Glutamatergic neuron (in vitro differentiated cells): ENCODE results near the gene RAD23B. TPM values are rescaled to one million over a fixed set of nuclear protein-coding genes. Genes with fewer than 3 reads are reported as not detected.
A peak's percentile ranks its signal among the peaks of the same experiment; 100 is the strongest.

Source experiments
- DNase-seq: peaks from one replicate; pipeline ENCODE4 v3.0.0; 2022
- H3K27ac Mint-ChIP-seq: one replicate; pipeline ENCODE4 v1.8.0; 2020; ENCODE audit warnings: mild to moderate bottlenecking, mixed read lengths, inconsistent platforms; ENCODE audit not compliant: unreplicated experiment
- H3K27me3 Mint-ChIP-seq: one replicate; pipeline ENCODE4 v1.8.0; 2020; ENCODE audit warnings: mild to moderate bottlenecking, moderate library complexity, mixed read lengths, inconsistent platforms; ENCODE audit not compliant: unreplicated experiment
- H3K36me3 Mint-ChIP-seq: one replicate; pipeline ENCODE4 v1.8.0; 2020; ENCODE audit warnings: mild to moderate bottlenecking, mixed read lengths, inconsistent platforms; ENCODE audit not compliant: unreplicated experiment
- H3K4me1 Mint-ChIP-seq: one replicate; pipeline ENCODE4 v1.8.0; 2020; ENCODE audit warnings: mild to moderate bottlenecking, low read depth, mixed read lengths, inconsistent platforms; ENCODE audit not compliant: unreplicated experiment
- H3K4me3 Mint-ChIP-seq: one replicate; pipeline ENCODE4 v1.8.0; 2020; ENCODE audit warnings: mild to moderate bottlenecking, mixed read lengths, inconsistent platforms; ENCODE audit not compliant: unreplicated experiment
- H3K9me3 Mint-ChIP-seq: one replicate; pipeline ENCODE4 v1.8.0; 2020; ENCODE audit warnings: mild to moderate bottlenecking, moderate library complexity, mixed read lengths, inconsistent platforms; ENCODE audit not compliant: unreplicated experiment
- total RNA-seq: library from RNA; stranded (reverse); fragmentation: NEBNext Ultra II Directional; extraction: Animal tissue kit (Norgen Biotek cat#: 25700); gene quantifications from one replicate; pipeline ENCODE4 v1.2.1, GENCODE V29; 2021; ENCODE audit not compliant: unreplicated experiment
- TF ChIP-seq, protein P1 (sequence below): fragments of 200-600 bp; sonication (generic); IDR thresholded peaks from one replicate; pipeline ENCODE4 v1.5.0; 2021; ENCODE audit not compliant: partially characterized antibody, unreplicated experiment

RAD23B gene
- total RNA-seq, 1 donor from 2014 or later = 145 TPM

DNA sequence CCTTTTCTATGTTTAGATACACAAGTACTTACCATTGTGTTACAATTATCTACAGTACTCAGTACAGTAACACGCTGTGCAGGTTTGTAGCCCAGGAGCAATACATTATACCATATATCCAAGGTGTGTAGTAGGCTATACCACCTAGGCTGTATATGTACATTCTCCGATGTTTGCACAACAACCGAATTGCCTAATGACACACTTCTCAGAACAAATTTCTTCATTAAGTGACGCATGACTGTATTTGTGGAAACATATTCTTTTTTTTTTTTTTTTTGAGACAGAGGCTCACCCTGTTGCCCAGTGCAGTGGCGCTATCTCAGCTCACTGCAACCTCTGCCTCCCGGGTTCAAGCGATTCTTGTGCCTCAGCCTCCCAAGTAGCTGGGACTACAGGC, 4.0 kb upstream of the RAD23B start:
- Mint-ChIP-seq H3K4me3 (no peak overlapping the region), H3K36me3 (no peaks in the 10 kb centered on the region), H3K9me3 (peaks cover 11% of the 10 kb centered on the region), H3K4me1 (peaks cover 2% of the 10 kb centered on the region), H3K27me3 (peaks cover 15% of the 10 kb centered on the region), H3K27ac (no peak overlapping the region)
- TF ChIP-seq, protein P1, sequence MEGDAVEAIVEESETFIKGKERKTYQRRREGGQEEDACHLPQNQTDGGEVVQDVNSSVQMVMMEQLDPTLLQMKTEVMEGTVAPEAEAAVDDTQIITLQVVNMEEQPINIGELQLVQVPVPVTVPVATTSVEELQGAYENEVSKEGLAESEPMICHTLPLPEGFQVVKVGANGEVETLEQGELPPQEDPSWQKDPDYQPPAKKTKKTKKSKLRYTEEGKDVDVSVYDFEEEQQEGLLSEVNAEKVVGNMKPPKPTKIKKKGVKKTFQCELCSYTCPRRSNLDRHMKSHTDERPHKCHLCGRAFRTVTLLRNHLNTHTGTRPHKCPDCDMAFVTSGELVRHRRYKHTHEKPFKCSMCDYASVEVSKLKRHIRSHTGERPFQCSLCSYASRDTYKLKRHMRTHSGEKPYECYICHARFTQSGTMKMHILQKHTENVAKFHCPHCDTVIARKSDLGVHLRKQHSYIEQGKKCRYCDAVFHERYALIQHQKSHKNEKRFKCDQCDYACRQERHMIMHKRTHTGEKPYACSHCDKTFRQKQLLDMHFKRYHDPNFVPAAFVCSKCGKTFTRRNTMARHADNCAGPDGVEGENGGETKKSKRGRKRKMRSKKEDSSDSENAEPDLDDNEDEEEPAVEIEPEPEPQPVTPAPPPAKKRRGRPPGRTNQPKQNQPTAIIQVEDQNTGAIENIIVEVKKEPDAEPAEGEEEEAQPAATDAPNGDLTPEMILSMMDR = no peak
- no peak for DNase-seq

DNA sequence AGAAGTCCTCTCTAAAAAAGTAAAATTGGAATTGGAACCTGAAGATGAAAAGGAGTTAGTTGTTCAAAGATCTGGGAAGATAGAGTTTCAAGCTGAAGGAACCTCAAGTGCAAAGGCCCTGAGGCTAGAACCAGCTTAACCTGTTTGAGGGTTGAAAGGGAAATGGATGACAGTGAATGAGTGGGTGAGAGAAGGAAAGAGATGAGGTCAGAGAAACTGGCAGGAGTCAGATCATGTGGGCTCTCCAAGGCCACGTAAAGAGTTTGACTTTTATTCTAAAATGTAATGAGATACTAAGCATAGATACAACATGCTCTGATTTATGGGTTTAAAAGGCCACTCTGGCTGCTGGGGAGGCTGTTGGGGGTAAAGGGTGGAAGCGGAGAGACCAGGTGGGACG, 2.5 kb upstream of the RAD23B start:
- TF ChIP-seq, protein P1 = no peak
- Mint-ChIP-seq H3K4me3 (no peak overlapping the region), H3K27me3 (peaks cover 17% of the 10 kb centered on the region), H3K9me3 (peaks cover 15% of the 10 kb centered on the region), H3K4me1 (peaks cover 2% of the 10 kb centered on the region), H3K36me3 (no peaks in the 10 kb centered on the region), H3K27ac (peak overlapping the region; percentile 22)
- no peak for DNase-seq

DNA sequence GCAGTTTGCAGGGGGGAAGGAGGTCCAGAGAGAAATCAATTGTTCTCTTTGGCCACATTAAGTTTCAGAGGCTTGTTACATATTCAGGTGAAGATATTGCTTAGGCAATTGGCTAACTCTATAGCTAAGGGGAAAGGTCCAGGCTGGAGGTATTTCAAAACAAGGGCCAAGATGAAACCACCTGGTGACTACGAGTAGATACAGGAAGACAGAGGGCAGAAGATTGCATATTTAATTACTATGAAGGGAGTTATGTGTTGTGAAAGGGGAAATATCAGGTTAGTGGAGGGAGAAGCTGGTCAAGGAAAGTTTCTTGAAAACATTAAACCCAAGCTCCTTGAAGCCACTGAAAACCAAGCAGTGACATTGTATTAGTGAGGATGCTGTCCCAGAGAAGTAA, 1.9 kb upstream of the RAD23B start:
- DNase-seq = no peak
- peaks cover 15% of the 10 kb centered on the region for H3K9me3 Mint-ChIP-seq
- peak overlapping the region; percentile 31 for H3K4me3 Mint-ChIP-seq
- H3K27me3 Mint-ChIP-seq = peaks cover 17% of the 10 kb centered on the region
- H3K4me1 Mint-ChIP-seq = peaks cover 9% of the 10 kb centered on the region
- peak overlapping the region; percentile 22 for H3K27ac Mint-ChIP-seq
- no peaks in the 10 kb centered on the region for H3K36me3 Mint-ChIP-seq
- TF ChIP-seq, protein P1 = no peak

DNA sequence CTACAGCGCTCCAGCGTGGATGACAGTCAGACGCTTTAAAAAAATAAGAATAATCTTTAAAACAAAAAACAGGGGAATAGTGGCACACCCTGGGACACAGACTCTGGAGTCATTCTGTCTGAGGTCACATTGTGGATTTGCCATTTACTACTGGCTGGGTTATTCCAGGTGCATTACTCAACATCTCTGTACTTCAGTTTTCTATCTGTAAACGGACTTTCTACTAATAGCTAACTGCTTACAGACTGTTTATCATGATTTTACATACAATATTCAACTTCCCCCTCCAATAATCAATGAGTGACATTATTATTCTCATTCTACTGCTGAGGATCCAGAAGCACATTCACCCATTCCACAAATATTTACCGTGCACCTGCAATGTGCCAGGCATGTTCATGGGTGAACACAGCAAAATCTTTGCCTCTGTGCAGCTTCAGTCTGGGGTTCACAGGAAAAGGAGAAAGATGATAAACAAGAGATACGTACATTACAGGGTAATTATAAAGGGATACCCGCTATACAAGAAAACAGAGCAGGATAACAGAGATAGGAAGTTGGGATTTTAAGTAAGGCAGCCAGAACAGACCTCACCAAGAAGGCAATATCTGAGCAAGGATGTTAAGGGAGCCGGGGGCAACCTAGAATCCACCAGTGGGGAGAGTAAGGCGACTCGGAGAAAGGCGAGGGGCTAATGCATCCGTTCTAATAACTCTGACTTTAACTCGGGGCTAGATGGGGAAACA, 984 bp upstream of the RAD23B start:
- TF ChIP-seq, protein P1 = no peak
- Mint-ChIP-seq H3K4me3 (peak overlapping the region; percentile 88), H3K27ac (peak overlapping the region; percentile 82), H3K4me1 (peaks cover 12% of the 10 kb centered on the region), H3K9me3 (peaks cover 15% of the 10 kb centered on the region), H3K36me3 (no peaks in the 10 kb centered on the region), H3K27me3 (peaks cover 15% of the 10 kb centered on the region)
- DNase-seq = no peak
